DND-41 (cell line): ENCODE data around the gene ZNRF1.

ENCODE experiments used
- ATAC-seq: fragments of 200-7000 bp; cut with Tn5 transposase; 3 replicates; pipeline ENCODE4 v1.9.1; 2021; ENCODE audit warnings: low read depth; ENCODE audit not compliant: insufficient read depth
- DNase-seq: peaks from one replicate; pipeline ENCODE4 v3.0.0-alpha.2; 2020
- H2AFZ ChIP-seq: 2 replicates; pipeline ENCODE4 v1.6.0; 2012; ENCODE audit warnings: low read depth, low read length
- H3K27ac ChIP-seq: 2 replicates; pipeline ENCODE4 v1.5.1; 2012; ENCODE audit warnings: low read length, inconsistent platforms
- H3K27me3 ChIP-seq: fragments of 200-600 bp; sonication (generic); 2 replicates; pipeline ENCODE4 v1.6.0; 2012; ENCODE audit warnings: low read length, mild to moderate bottlenecking, inconsistent platforms; ENCODE audit not compliant: insufficient read depth, poor library complexity
- H3K36me3 ChIP-seq: 2 replicates; pipeline ENCODE4 v1.5.1; 2012; ENCODE audit warnings: low read length, inconsistent platforms; ENCODE audit not compliant: insufficient read depth
- H3K4me1 ChIP-seq: 2 replicates; pipeline ENCODE4 v1.5.1; 2012; ENCODE audit warnings: mild to moderate bottlenecking, low read length; ENCODE audit not compliant: insufficient read depth
- H3K4me2 ChIP-seq: 2 replicates; pipeline ENCODE4 v1.6.0; 2012; ENCODE audit warnings: mild to moderate bottlenecking, moderate library complexity, low read length, inconsistent platforms; ENCODE audit not compliant: insufficient read depth
- H3K4me3 ChIP-seq, 2 experiments: fragments of 200-600 bp in 1 of 2; shearing (Covaris generic) in 1 of 2; 2 replicates each; pipeline ENCODE4 v1.5.1; 2012 to 2016; ENCODE audit warnings: inconsistent platforms in 2 of 2, low read length in 2 of 2, mild to moderate bottlenecking in 2 of 2, low read depth in 1 of 2, moderate library complexity in 1 of 2
- H3K79me2 ChIP-seq: 2 replicates; pipeline ENCODE4 v1.6.0; 2012; ENCODE audit warnings: low read length, inconsistent platforms; ENCODE audit not compliant: insufficient read depth
- H3K9ac ChIP-seq: 2 replicates; pipeline ENCODE4 v1.6.0; 2012; ENCODE audit warnings: low read depth, mild to moderate bottlenecking, inconsistent platforms, low read length, moderate library complexity
- H3K9me3 ChIP-seq: 2 replicates; pipeline ENCODE4 v1.5.1; 2012; ENCODE audit warnings: low read length, moderate library complexity, mild to moderate bottlenecking, inconsistent platforms; ENCODE audit not compliant: insufficient read depth, severe bottlenecking
- H4K20me1 ChIP-seq: 2 replicates; pipeline ENCODE4 v1.6.0; 2012; ENCODE audit warnings: low read length; ENCODE audit not compliant: insufficient read depth
- EZH2 ChIP-seq: IDR thresholded peaks from 3 replicates; pipeline ENCODE4 v1.6.1; 2012; ENCODE audit warnings: borderline replicate concordance, low read depth, mild to moderate bottlenecking, moderate library complexity, low read length, inconsistent platforms; ENCODE audit not compliant: severe bottlenecking
- TF ChIP-seq, protein P1 (sequence below): IDR thresholded peaks from 2 replicates; pipeline ENCODE4 v1.5.1; 2012; ENCODE audit warnings: borderline replicate concordance, low read length, moderate library complexity, mild to moderate bottlenecking; ENCODE audit not compliant: poor library complexity, severe bottlenecking; ENCODE audit errors: extremely low read depth

ZNRF1 gene

DNA sequence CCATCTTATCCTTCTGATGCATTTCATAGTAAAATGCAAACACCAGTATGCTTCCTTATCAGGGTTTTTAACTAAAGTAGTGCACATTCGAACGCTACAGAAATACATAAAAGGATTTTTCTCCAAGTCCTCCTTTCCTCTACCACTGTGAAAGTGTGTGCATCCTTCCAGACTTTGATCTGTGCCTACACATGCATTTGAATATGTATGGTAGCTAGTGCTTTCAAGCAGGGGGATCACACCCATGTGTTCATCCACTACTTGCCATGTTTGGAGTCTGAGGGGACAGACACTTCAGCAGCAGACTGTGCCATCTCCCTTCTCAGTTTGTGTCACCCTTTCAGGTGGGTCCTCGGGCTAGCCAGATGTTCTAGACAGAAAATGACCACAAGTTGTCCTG is 102.8 kb downstream of the ZNRF1 start:
- Histone ChIP-seq H3K4me3 (no peak overlapping the region), H2AFZ (no peak overlapping the region), H3K36me3 (peaks cover 76% of the 10 kb centered on the region), H3K79me2 (peaks cover 97% of the 10 kb centered on the region), H3K9me3 (no peaks in the 10 kb centered on the region), H3K4me2 (no peak overlapping the region), H4K20me1 (peaks cover 22% of the 10 kb centered on the region), H3K9ac (no peak overlapping the region), H3K4me1 (peaks cover 93% of the 10 kb centered on the region), H3K27me3 (no peaks in the 10 kb centered on the region), H3K27ac (peak overlapping the region; percentile 96)
- TF ChIP-seq, protein P1, sequence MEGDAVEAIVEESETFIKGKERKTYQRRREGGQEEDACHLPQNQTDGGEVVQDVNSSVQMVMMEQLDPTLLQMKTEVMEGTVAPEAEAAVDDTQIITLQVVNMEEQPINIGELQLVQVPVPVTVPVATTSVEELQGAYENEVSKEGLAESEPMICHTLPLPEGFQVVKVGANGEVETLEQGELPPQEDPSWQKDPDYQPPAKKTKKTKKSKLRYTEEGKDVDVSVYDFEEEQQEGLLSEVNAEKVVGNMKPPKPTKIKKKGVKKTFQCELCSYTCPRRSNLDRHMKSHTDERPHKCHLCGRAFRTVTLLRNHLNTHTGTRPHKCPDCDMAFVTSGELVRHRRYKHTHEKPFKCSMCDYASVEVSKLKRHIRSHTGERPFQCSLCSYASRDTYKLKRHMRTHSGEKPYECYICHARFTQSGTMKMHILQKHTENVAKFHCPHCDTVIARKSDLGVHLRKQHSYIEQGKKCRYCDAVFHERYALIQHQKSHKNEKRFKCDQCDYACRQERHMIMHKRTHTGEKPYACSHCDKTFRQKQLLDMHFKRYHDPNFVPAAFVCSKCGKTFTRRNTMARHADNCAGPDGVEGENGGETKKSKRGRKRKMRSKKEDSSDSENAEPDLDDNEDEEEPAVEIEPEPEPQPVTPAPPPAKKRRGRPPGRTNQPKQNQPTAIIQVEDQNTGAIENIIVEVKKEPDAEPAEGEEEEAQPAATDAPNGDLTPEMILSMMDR, result no peak
- TF ChIP-seq EZH2, result no peak
- no peak for DNase-seq
- no peak for ATAC-seq

DNA sequence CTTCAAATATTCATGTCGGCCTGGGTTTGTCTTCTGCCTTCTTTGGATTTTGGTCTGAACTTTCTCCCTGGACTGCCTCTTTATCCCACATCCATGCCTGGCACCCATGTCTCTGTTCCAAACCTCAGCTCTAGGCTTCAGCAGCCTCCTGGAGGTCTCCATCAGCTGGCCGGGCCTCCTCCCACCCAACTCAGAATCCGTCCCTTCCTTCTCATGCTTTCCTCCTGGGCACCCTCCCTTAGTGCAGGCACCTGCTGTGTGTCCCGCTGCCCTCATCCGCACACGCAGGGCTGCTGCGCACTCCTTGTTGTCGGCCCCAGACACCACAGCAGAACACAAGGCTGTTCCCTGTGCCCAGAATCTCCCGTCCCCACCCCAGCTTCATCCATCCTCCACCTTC is 103.8 kb downstream of the ZNRF1 start:
- no peak for DNase-seq
- Histone ChIP-seq H3K4me3 (no peak overlapping the region), H4K20me1 (peaks cover 14% of the 10 kb centered on the region), H3K9me3 (no peaks in the 10 kb centered on the region), H3K36me3 (peaks cover 76% of the 10 kb centered on the region), H3K4me1 (peaks cover 93% of the 10 kb centered on the region), H3K27ac (peak overlapping the region; percentile 96), H3K27me3 (no peaks in the 10 kb centered on the region), H2AFZ (no peak overlapping the region), H3K9ac (0 out of 2 replicates have a peak overlapping the region, but pooled peaks have one; percentile 2), H3K4me2 (no peak overlapping the region), H3K79me2 (peaks cover 97% of the 10 kb centered on the region)
- ATAC-seq, result no peak
- TF ChIP-seq EZH2, result no peak

GRCh38 chr16:75103994-75104393 is 105.2 kb downstream of the ZNRF1 start:
- no peak overlapping the region for H2AFZ ChIP-seq

DNA sequence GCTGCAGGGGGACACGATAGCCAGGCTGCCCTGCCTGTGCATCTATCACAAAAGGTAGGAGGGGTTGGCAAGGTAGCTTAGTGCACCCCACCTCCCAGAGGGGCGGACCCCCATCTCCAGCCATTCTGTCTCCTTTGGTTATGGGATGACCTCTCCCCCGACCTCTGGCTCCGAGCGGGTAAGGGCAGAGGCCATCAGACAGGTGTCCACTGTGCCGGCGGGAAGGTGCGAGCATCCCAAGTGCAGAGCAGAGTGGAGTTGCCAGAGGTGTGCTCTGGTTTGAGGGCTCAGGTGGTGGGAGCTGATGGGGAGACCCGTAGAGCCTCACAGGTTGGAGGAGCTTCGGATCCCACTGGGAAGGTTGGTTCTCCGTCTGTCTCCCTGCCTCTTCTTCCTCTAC is 106.0 kb downstream of the ZNRF1 start:
- no peaks in the 10 kb centered on the region for H3K9me3 ChIP-seq
- H2AFZ ChIP-seq, result no peak overlapping the region
- no peak overlapping the region for H3K4me3 ChIP-seq
- peak overlapping the region; percentile 96; the same call in 1 of the 2 replicates for H3K9ac ChIP-seq
- DNase-seq (no peak), ATAC-seq (no peak)
- H3K36me3 ChIP-seq, result peaks cover 76% of the 10 kb centered on the region
- peak overlapping the region; percentile 100 for H3K27ac ChIP-seq
- no peaks in the 10 kb centered on the region for H4K20me1 ChIP-seq
- H3K79me2 ChIP-seq, result peaks cover 93% of the 10 kb centered on the region
- peaks cover 93% of the 10 kb centered on the region for H3K4me1 ChIP-seq
- H3K27me3 ChIP-seq, result no peaks in the 10 kb centered on the region
- H3K4me2 ChIP-seq, result peak overlapping the region; percentile 21; the same call in 1 of the 2 replicates
- no peak for TF ChIP-seq EZH2
- TF ChIP-seq, protein P1, result no peak

More at GRCh38 chr16:75103994-75104393, 105.2 kb downstream of the ZNRF1 start:
- ATAC-seq (no peak), DNase-seq (no peak)
- Histone ChIP-seq H3K36me3 (peaks cover 73% of the 10 kb centered on the region), H3K4me1 (peaks cover 93% of the 10 kb centered on the region), H3K27me3 (no peaks in the 10 kb centered on the region), H3K4me2 (no peak overlapping the region; the same call in 1 of the 2 replicates), H3K79me2 (peaks cover 93% of the 10 kb centered on the region), H3K9ac (no peak overlapping the region), H3K4me3 (no peak overlapping the region), H4K20me1 (0 out of 2 replicates have a peak, but pooled peaks cover 4% of the 10 kb centered on the region), H3K27ac (peak overlapping the region; percentile 100), H3K9me3 (no peaks in the 10 kb centered on the region)
- TF ChIP-seq, protein P1, result no peak
- no peak for TF ChIP-seq EZH2
